SKM-1 treated with dmso at 0.1 percent for 144 hours (cell line): Measurements from ENCODE around the gene TMEM163.
"Not testable (repeated sequence)": the region's sequence is repeated elsewhere in the genome, so short reads cannot be mapped to it uniquely, and the experiment has no call there.

Experiments used
- DNase-seq: peaks from one replicate; lab custom pipeline; 2025; ENCODE audit not compliant: unreplicated experiment; lab: John Stamatoyannopoulos, UW

TMEM163 gene

DNA sequence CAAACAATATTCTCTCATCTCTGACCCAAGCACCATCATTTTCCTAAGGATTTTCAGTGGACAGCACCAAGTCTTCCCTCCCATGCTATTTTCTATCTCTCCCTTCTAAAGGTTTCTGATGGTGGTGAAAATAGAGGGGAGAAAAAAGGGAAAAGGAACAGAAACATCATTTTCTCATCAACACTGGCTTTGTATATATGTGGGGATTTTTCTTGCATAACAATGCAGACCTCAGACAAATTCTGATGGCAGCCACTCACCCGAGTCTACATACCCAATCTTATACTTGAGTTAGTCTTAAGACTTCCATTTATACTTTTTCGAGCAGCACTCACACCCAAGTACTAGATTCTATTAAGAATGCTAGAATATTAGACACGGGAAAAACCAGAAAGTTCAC is 95.8 kb downstream of the TMEM163 start:
- DNase-seq: no peak

DNA sequence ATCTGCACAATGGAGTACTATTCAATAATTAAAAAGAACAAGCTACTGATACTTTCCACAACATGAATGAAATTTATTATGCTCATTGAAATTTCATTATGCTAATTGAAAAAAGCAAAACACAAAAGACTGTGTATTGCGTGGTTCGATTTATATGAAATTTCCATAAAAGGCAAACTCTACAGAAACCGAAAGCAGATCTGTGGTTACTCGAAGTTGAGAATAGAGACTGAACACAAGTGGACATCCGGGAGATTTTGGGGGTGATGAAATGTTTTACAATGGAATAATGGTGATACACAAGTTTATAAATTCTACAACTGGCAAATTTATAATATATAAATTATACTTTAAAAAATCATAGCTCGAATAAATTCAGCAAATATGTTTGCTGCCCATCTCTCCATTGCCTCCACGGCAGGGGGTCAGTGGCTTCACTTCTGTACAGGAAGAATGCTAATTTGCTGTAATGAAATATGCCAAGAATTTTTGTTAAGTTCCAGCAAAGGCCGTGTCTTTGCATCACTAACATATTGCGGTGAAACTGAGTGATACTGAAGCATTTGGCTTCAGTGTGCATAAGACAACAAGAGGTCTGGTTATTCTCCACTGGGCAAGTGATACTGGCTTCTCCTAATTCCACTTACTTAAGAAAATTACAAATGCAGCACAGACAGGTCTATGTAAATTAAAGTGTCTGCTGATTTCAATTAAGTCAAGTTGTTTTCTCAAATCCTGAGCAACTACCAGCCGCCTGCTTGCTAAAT is 96.7 kb downstream of the TMEM163 start:
- no peak for DNase-seq

DNA sequence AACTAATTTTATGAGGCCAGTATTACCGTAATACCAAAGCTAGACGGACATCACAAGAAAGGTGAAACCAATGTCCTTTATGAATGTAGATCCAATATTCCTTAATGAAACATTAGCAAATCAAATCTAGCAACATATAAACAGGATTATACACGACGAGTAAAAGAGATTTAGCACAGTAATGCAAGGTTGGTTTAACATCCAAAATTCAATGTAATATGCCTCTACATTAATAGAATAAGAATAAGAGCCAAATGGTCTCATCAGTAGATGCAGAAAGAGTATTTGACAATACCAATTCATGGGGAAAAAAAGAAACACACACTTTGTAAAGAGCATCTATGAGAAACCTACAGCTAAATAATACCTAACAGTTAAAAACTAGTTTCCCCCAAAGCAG is 99.5 kb downstream of the TMEM163 start:
- DNase-seq: no peak

DNA sequence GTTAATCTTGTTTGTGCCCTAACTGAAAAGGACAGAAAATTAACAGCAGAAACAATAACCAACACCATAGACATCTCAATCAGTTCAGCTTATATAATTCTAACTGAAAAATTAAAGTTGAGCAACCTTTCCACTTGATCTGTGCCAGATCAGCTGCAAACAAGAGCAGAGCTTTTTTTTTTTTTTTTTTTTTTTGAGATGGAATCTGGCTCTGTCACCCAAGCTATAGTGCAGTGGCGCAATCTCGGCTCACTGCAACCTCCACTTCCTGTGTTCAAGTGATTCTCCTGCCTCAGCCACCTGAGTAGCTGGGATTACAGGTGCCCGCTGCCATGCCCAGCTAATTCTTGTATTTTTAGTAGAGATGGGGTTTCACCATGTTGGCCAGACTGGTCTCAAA is 103.3 kb downstream of the TMEM163 start:
- not testable (repeated sequence) for DNase-seq

DNA sequence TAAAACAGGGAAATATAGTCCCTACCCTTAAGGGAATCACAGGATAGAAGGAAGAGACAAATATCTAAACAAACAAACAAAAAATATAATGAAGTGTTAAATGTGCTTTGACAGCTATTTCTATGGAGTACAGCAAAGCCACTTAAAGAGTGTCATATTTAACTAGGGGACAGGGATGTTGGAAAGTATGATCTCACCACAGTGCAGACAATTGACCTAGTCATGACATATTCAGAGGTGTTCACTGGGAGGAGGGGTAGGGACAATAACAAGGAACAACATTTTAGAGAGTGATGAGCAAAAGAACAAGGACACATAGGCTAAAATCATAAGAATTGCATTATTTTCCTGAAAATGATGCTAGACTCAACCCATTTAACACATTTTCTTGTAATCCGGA is 107.5 kb downstream of the TMEM163 start:
- DNase-seq: no peak

DNA sequence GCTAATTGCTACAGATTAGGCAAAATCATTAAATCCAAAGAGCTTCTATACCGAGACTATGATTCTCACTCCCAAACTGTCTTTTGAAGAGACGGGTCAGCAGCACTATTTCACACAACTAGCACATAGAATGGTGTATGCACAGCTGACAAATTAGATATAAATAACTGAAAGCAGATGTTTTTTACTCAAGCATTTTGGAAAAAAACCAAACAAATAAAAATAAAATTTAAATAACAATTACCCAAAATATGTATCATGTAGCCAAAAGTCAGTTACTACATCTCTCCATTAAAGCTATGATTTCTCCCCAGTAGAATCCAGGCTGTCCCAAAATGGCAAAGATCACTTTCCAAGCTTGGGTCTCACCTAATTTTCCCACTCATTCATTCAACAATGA is 107.9 kb downstream of the TMEM163 start:
- DNase-seq: no peak

DNA sequence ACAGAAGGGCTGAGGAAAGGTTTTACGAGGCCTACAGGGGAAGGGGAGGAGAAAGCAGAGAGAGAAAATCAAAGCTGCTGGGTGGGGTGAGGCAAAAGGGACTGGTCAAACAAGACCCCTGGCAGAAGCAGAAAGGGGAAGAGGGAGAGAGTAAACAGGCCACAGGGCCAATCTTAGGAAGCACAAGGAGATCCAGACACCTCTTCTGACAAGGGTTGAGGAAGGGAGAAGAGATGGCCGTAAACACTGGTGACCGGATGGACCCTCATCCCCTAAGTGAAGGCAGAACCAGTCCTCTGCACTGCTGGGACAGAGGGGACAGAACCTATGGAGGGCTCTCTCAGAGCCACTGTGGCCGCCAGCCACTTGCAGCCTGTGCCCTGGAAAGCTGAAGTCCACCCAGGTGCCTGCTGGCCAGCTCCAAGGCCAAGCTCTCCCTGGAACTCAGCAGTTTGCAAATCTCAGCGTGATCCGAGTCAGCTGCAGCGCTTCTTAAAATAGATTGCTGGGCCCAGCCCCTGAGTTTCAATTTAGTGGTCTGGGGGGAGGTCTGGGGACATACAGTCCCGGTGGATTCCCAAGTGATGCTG is 108.8 kb downstream of the TMEM163 start:
- no peak for DNase-seq

DNA sequence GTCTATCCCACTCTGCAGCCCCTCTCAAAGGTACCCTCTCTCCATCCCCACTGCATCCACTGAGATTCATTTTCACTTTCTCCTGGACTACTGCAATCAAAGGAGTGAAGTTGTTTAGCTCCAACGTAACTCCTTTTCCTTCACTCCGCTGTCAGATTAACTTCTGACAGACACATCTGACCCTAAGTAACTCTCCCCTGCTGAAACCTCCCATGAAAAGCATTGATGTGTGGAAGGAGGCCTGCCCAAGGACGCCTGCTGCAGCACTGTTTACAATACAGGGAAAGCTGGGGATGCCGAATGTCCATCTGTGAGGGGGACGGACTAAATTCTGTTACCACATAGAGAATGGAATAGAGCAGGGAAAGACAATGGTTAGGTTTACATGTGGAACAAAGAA is 114.8 kb downstream of the TMEM163 start:
- no peak for DNase-seq

DNA sequence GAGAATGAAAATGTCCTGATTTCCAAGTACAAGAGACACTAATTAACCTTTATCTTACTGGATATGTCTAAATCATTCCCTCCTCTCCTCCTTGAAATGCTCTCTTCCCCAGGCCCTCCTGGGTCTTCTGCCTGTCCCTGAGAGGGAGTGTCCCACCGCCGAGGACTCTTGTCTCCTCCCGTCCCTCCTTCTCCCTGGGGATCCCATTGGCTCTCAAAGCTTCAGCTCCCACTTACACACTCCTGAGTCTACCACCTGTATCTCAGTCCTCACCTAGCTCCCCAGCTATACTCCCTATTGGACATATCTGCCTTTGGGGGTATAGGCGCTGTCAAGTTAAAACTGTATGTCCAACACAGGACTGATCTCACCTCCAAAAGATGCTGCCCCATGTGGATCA is 116.1 kb downstream of the TMEM163 start:
- DNase-seq: no peak

DNA sequence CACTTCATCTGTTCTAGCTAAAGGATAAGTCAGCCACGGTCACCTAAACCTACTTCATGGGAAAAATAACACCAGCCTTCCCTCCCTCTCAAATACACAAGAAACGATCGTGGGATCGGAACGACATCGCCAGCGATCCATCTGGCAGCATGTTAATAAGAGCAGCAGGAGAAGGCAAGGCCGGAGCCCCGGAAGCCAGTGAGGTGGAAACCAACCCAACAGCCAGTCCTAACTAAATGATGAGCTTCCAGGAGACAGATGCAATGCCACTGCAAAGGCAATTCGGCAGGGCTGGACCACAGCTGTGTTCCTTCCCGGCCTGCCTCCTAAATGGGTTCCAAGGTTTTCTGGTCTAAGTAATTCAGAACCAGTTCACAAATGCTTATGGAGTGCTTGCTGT is 117.5 kb downstream of the TMEM163 start:
- no peak for DNase-seq

DNA sequence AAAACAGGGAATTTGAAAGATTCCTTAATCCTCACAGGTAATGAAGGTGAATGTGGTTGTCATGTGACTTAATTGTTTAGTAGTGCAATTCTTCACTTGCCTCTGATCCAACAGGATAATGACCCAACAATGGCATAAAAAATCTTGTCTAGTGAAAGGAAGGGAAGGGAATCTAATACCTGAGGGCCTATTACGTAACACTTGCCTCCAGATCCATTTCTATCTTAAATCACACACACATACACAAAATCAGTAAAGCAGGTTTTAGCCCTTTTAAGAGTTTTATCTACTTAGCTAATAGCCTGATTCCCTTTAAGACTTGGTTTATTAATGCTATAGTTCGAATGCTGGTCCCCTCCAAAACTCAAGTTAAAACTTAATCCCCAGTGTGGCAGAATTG is 118.6 kb downstream of the TMEM163 start:
- DNase-seq: no peak

DNA sequence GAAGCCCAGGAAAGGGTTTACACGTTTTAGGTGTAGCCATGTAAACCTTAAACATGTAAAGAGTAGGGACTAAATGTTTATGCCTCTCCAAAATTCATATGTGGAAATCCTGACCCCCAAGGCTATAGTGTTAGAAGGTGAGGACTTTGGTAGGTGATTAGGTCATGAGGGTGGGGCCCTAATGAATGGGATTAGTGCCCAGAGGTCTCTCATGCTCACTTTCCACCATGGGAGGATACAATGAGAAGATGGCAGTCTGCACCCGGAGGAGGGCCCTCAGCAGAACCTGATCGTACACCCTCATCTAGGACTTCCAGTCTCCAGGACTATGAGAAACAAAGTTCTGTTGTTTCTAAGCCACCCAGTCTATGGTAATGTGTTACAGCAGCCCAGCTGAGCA is 119.6 kb downstream of the TMEM163 start:
- no peak for DNase-seq

DNA sequence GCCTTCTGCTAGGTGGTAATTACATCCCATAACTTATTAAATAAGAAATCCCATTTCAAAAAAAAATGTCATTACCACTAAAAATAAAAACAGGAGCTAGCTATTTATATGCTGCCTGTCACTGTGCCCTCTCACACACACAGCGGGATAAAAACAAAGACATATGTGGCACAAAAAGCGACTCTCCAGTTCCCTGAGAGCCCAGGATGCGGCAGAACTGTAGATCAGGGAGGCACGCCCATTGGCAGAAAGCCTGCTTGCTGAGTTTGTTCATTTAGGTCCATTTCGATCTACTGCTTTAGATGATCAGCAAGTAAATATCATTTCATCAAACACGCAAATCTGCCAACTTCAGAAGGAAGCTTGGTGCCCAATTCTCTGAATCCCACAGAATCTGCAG is 124.4 kb downstream of the TMEM163 start:
- no peak for DNase-seq

DNA sequence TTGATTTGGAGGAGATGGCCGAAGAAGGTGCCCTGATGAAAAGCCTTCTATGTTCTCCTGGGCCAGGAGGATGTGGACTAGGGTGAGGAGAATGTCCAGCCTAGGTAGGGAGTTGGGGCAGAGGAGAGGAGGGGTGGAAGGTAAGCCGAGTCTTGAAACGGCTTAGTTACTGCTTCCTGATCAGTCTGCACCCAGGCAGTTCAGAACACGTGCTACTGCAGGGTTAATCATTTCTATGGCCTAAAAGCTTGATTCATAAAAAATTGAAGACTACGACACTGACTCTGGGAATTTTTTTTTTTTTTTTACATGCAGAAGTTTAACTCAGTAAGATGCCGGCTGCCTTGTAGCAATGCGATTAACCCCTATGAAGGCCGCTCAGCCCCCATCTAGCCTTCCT is 125.3 kb downstream of the TMEM163 start:
- DNase-seq: no peak

DNA sequence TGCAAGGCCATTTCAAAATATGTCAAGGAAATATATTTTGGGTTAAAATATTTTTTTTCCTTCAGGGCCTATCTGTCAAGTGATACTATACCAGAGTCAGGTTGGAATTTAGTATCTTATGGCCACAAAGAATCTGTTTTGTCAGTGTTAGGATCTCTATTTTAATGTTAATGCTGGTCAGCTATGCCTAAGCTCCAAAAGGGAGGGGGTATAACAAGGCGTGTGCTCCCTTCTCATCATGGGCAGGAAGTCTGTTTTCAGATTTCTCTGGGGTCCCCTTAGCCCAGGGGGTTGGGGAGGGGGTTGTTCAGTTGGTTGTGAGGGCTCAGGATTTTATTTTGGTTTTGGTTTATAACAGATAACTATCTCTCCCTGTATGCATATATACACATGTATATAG is 126.4 kb downstream of the TMEM163 start:
- DNase-seq: no peak

DNA sequence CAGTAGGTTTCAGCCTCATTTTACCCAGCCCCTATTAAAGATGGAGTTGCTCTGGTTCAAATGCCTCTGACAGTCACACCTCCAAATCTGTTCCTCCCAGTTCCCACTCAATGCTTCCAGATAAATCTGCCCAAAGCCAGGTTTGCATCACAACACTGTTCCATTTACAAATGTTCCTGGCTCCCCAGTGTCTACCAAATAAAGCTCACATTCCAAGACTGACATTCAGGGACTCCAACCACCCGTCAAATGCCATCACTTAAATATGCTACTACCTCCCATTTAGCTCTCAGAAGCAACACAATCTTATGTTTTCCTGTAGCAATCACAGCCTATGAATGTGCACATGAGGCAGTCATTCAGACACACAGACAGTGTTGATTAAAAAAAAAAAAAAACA is 127.3 kb downstream of the TMEM163 start:
- no peak for DNase-seq

DNA sequence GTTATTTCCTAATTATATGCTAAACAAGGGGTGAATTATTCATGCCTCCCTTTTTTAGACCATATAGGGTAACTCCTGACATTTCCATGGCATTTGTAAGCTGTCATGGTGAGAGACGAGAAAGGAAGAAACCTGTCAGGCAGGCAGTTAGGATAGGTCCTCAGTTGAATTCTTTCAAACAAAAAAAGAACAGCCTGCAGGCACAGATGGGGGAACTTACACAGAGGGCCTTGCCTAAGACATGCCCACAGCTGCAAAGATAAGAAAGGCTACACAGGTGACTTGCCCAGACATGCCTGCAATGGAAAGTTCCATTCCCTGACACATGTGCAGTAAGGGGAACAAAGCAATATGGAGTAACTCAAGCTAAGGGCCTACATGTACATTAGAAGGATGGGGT is 128.1 kb downstream of the TMEM163 start:
- DNase-seq: no peak

DNA sequence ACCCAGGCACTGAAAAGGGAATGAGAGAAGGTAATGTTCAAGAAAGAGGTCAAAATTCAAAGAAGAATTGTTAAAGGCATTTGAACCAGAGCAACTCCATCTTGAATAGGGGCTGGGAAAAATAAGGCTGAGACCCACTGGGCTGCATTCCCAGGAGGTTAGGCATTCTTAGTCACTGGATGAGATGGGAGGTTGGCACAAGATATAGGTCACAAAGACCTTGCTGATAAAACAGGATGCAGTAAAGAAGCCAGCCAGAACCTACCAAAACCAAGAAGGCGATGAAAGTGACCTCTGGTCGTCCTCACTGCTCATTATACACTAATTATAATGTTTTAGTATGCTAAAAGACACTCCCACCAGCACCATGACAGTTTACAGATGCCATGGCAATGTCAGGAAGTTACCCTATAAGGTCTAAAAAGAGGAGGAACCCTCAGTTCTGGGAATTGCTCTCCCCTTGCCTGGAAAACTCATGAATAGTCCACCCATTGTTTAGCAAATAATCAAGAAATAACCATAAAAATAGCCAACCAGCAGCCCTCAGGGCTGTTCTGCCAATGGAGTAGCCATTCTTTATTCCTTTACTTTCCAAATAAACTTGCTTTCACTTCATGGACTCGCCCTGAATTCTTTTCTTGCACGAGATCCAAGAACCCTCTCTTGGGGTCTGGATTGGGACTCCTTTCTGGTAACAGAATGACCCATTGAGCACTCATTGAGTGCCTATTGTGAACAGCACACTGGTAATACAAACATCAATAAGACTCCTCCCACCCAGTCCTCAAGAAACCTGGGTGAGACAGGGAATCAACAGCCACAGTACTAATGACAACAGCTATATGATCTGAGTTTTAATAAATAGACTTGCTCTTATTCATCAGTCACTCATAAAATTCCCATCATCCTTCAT is 129.4 kb downstream of the TMEM163 start:
- DNase-seq: not testable (repeated sequence)

DNA sequence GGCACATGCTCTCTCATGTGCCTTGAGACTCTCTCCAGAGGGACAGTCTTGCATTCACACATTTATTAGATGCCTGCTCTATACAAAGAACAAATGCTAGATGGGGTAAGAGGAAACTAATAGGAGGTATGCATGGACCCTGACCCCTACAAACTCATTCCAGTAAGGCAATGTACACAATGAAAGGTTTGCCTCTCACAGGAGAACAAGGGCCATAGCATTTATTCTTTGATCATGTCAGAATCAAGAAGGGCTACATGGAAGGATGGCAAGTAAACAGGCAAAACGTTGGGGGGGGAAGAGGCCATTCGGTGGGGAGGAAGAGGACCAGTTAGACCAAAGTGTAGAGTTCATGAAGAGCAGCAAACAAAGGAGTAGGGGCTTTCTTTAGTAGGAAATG is 130.2 kb downstream of the TMEM163 start:
- DNase-seq: no peak

DNA sequence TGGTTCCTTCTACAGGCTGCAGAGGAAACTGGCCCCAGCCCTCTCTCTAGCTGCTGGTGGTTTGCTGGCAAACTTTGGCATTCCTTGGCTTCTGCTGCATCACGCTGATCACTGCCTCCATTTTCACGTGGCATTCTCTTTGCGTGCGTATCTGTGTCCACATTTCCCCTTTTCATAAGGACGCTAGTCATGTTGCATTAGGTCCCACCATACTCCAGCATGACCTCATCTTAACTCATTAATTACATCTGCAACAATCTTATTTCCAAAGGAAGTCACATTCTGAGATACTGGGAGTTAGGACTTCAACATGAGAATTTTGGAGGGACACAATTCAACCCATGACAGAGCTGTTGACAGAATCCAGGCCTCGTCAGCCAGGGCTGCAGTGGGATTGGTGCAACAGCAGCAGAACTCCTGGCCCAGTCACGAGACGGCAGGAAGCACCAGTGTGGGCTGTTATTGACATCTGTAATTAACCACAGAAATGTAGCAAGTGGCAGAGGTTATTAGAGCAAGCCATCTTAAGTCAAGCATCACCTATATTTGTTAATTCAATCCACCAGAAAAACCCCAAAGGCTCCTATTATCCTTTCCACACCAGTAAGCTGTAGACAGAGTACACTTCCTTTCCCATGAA is 132.4 kb downstream of the TMEM163 start:
- DNase-seq: no peak

DNA sequence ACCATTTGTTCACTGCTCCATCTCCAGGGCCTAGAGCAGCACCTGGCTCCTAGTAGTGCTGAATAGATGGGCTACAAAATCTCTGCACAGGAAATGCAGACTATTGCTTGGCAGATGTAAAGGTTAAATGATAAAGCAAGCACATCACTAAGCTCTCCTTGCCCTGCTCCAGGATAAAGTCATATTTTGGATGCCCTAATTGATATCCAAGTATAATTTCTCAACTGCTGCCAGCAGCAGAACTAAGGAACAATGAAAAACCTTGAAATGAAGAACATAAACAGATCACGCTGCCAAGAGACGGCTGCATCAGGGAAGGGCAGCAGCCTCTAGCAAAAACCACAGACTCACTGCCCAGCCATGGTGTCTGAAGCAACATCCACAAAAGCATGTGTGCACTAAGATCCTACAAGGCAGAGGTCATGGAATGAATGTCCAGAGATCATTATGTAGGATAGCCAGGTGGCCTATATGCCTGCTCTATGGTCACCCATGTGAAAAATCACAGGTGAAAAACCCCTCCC is 134.7 kb downstream of the TMEM163 start:
- DNase-seq: no peak
